A549 (cell line): ENCODE results near the gene NEDD4L. TPM values are rescaled to one million over a fixed set of nuclear protein-coding genes. Genes with fewer than 3 reads are reported as not detected.

Experiments
- ATAC-seq, 2 experiments: fragments of 200-7000 bp in 1 of 2; fragments of >200 bp in 1 of 2; cut with Nextera tagmentation in 1 of 2; cut with Tn5 transposase in 1 of 2; 3 replicates each; pipeline versions ENCODE4 v1.8.0 to v1.9.1; 2018 to 2020; ENCODE audit warnings: mild to moderate bottlenecking in 1 of 2, moderate library complexity in 1 of 2
- CTCF ChIA-PET: fragments of 300-600 bp; sonication (Branson Sonifier 250); formaldehyde crosslinking; extraction: SDS; loops from one replicate; lab custom pipeline; 2021; ENCODE audit warnings: antibody characterized with exemption, inconsistent platforms; lab: Yijun Ruan, JAX
- POLR2A ChIA-PET: fragments of 350-600 bp; formaldehyde crosslinking; extraction: SDS; loops from one replicate; lab custom pipeline; 2021; ENCODE audit warnings: antibody characterized with exemption, inconsistent platforms; lab: Yijun Ruan, JAX
- DNase-seq, 2 experiments: peaks; one replicate each; pipeline versions ENCODE4 v3.0.0 to v3.0.0-alpha.2; 2011 to 2016; ENCODE audit warnings: low read depth in 1 of 2, low spot score in 1 of 2
- FAIRE-seq: peaks from 2 replicates; lab custom pipeline; 2011; peaks lifted over from hg19 to GRCh38; lab: Jason Lieb, UNC
- H3K27ac ChIP-seq, 2 experiments: fragments of >200 bp; sonication (Bioruptor Twin); formaldehyde crosslinking; 3 replicates each; pipeline ENCODE4 v1.5.1; 2016 to 2017
- H3K4me1 ChIP-seq: fragments of >200 bp; sonication (Bioruptor Twin); formaldehyde crosslinking; 3 replicates; pipeline ENCODE4 v1.6.1; 2016
- H3K4me2 ChIP-seq: fragments of >200 bp; sonication (Bioruptor Twin); formaldehyde crosslinking; 3 replicates; pipeline ENCODE4 v1.6.1; 2016
- H3K4me3 ChIP-seq: fragments of >200 bp; sonication (Bioruptor Twin); formaldehyde crosslinking; 3 replicates; pipeline ENCODE4 v1.5.1; 2016
- H3K9me3 ChIP-seq: fragments of >200 bp; sonication (Bioruptor Twin); formaldehyde crosslinking; 3 replicates; pipeline ENCODE4 v1.6.1; 2016
- EHF ChIP-seq: fragments of 250-450 bp; sonication (Bioruptor Pico); IDR thresholded peaks from 2 replicates; pipeline ENCODE4 v1.5.0; 2020; ENCODE audit warnings: mild to moderate bottlenecking
- ELK1 ChIP-seq: fragments of 150-350 bp; IDR thresholded peaks from 2 replicates; pipeline ENCODE4 v1.6.1; 2014; ENCODE audit warnings: low read depth, mild to moderate bottlenecking, low read length
- FOSL2 ChIP-seq, 2 experiments: fragments of 450-650 bp in 1 of 2; fragments of >200 bp in 1 of 2; sonication (Bioruptor Twin) in 1 of 2; formaldehyde crosslinking; IDR thresholded peaks; 2 replicates each; pipeline versions ENCODE4 v1.5.0 to v1.6.1; 2016 to 2020; ENCODE audit warnings: mild to moderate bottlenecking in 1 of 2, moderate library complexity in 1 of 2
- FOXS1 ChIP-seq: fragments of 250-450 bp; sonication (Bioruptor Pico); IDR thresholded peaks from 2 replicates; pipeline ENCODE4 v1.5.0; 2020; ENCODE audit warnings: mild to moderate bottlenecking, moderate library complexity
- HES2 ChIP-seq: fragments of >200 bp; sonication (Bioruptor Twin); formaldehyde crosslinking; IDR thresholded peaks from 2 replicates; pipeline ENCODE4 v1.6.1; 2016
- JUN ChIP-seq, 2 experiments: fragments of >200 bp; sonication (Bioruptor Twin); formaldehyde crosslinking; IDR thresholded peaks; 2 replicates in 1 of 2; 3 replicates in 1 of 2; pipeline ENCODE4 v1.6.1; 2016 to 2017
- MAX ChIP-seq: IDR thresholded peaks from 2 replicates; pipeline ENCODE4 v1.6.1; 2012
- MYC ChIP-seq: IDR thresholded peaks from 2 replicates; pipeline ENCODE4 v1.6.1; 2012; ENCODE audit warnings: mild to moderate bottlenecking, inconsistent platforms, low read length, improper control_type of control experiment, borderline replicate concordance
- NFE2L2 ChIP-seq: fragments of 150-350 bp; conservative IDR thresholded peaks from 2 replicates; pipeline ENCODE4 v1.6.1; 2014; ENCODE audit warnings: low read length
- POLR2A ChIP-seq: IDR thresholded peaks from 2 replicates; pipeline ENCODE4 v1.6.1; 2012; ENCODE audit warnings: mild to moderate bottlenecking, low read length
- REST ChIP-seq: fragments of 200-600 bp; sonication (generic); IDR thresholded peaks from 2 replicates; pipeline ENCODE4 v1.6.1; 2016; ENCODE audit warnings: antibody characterized with exemption, mild to moderate bottlenecking, moderate library complexity
- ZFP36 ChIP-seq: fragments of 450-650 bp; IDR thresholded peaks from 2 replicates; pipeline ENCODE4 v1.6.1; 2014; ENCODE audit warnings: borderline replicate concordance; ENCODE audit not compliant: partially characterized antibody
- WGBS: methylation state at CpG from one replicate; pipeline ENCODE4 v1.1.6; 2017; ENCODE audit errors: missing lambda C conversion rate; 5-methylcytosine and 5-hydroxymethylcytosine counted together
- polyA plus RNA-seq, 4 experiments: library from polyadenylated mRNA; depleted of rRNA in 3 of 4; stranded (reverse); fragments of >200 nt; fragmentation: RNase III in 1 of 4; extraction: RNeasy Plus Mini Kit Qiagen cat#74134 plus additional on column Dnase treatment in 1 of 4; gene quantifications; 2 replicates in 3 of 4; 3 replicates in 1 of 4; pipeline ENCODE4 v1.2.3, GENCODE V29; 2011 to 2017
- TF ChIP-seq, protein P1 (sequence below): fragments of 450-650 bp; IDR thresholded peaks from 2 replicates; pipeline ENCODE4 v1.6.1; 2014; ENCODE audit warnings: antibody characterized with exemption

NEDD4L gene
- polyA plus RNA-seq, 2 of the 4 experiments (the other 2 are of a cell fraction) = 18.0 to 36.5 TPM

GRCh38 chr18:58205443-58206160 lies 161.6 kb downstream of the NEDD4L start:
- H3K4me2 ChIP-seq = no peak overlapping the region
- TF ChIP-seq NFE2L2 (no peak), ZFP36 (no peak), FOXS1 (CRISPR knock-in tag) (no peak), MAX (no peak), ELK1 (no peak), MYC (no peak), FOSL2 (IDR thresholded peaks at IDR 0.05) (no peak), FOSL2 (CRISPR knock-in tag; IDR thresholded peaks at IDR 0.05) (no peak)
- TF ChIP-seq, protein P1, sequence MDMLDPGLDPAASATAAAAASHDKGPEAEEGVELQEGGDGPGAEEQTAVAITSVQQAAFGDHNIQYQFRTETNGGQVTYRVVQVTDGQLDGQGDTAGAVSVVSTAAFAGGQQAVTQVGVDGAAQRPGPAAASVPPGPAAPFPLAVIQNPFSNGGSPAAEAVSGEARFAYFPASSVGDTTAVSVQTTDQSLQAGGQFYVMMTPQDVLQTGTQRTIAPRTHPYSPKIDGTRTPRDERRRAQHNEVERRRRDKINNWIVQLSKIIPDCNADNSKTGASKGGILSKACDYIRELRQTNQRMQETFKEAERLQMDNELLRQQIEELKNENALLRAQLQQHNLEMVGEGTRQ = no peak
- H3K4me3 ChIP-seq = no peak overlapping the region
- DNase-seq = no peak
- no peak for FAIRE-seq
- POLR2A ChIA-PET = no interaction called here
- H3K9me3 ChIP-seq = no peaks in the 10 kb centered on the region
- CTCF ChIA-PET = interaction anchor here (1.2 to 2.0 kb wide), 3 partner anchors 14 to 26 kb away, joined by 3 to 6 read pairs (median 3); no protein-coding TSS in a partner anchor
- H3K27ac ChIP-seq = no peak overlapping the region
- no peak for ATAC-seq
- peaks cover 37% of the 10 kb centered on the region for H3K4me1 ChIP-seq
- 91% methylated on average over 6 of the region's 6 CpGs for WGBS

DNA sequence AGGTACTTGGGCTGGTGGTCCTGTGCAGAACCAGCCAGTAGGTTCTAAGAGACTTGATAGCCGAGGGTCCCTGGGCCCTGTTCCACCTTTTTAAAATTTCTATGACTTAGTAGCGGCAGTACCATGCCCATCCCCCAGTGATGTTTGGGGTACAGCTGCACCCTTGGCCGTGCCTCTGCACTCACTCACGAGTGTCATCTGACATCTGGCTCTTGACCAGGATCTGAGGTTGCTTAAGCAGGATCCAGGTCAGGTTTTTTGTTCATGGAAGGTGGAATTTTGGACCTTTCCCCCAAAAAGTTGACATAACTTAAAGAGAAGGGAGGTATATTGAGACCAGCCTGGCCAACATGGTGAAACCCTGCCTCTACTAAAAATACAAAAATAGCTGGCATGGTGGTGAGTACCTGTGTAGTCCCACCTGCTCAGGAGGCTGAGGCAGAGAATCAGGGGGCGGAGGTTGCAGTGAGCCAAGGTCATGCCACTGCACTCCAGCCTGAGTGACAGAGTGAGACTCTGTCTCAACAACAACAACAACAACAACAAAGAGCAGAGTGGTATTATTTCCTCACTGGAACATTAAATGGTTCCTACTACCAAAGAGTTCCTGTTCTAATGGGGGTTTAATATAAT lies 163.6 kb downstream of the NEDD4L start:
- Histone ChIP-seq H3K4me3 (no peak overlapping the region), H3K27ac (no peak overlapping the region), H3K4me1 (peaks cover 28% of the 10 kb centered on the region), H3K4me2 (peak overlapping the region; percentile 56; the same call in 1 of the 3 replicates), H3K9me3 (no peaks in the 10 kb centered on the region)
- 86% methylated on average over 5 of the region's 5 CpGs for WGBS
- DNase-seq = no peak
- ChIA-PET POLR2A (no interaction called here), CTCF (no interaction called here)
- no peak for FAIRE-seq
- TF ChIP-seq POLR2A (no peak), MYC (no peak), EHF (CRISPR knock-in tag) (no peak)
- ATAC-seq = no peak

DNA sequence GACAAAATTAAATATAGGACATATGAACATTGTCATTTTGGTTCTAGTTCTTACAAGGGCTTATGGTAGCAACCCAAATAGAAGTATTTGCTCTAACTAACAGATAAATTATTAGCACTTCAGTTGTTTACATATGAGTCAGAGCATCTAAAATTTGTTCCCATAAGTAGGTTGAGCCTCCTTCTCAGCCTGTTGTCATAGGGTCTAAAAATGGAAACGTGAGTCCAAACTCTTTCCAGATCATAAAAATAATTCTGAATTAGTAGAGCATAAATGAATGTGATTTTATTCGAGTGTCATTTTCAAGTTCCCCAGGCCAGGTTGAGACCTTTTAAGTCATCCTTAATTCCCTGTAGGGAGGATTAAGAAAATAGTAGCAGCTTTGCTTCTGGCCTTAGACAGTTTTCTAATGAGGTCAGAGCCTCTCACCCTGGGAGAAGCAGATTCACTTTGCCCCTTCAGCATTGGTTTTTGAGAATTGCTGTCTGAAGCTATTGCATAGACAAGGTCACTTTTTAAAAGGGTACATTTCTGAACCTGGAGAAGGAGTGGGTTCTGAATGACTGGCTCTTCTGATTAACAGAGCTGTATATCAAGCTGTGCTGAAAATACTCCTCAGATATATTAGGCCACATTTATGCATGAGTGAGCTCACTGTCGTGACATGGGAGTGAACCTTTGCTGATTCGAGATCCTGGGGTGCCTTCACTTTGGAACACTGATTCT lies 164.3 kb downstream of the NEDD4L start:
- Histone ChIP-seq H3K9me3 (no peaks in the 10 kb centered on the region), H3K4me2 (peak overlapping the region; percentile 56), H3K4me3 (no peak overlapping the region), H3K4me1 (peaks cover 28% of the 10 kb centered on the region), H3K27ac (peak overlapping the region; percentile 49; a peak in 4 of 6 replicates)
- no peak for FAIRE-seq
- TF ChIP-seq JUN (IDR thresholded peaks at IDR 0.05) (no peak), HES2 (no peak), FOSL2 (IDR thresholded peaks at IDR 0.05) (no peak), FOSL2 (CRISPR knock-in tag; IDR thresholded peaks at IDR 0.05) (peak; percentile 29; the same call in 1 of the 2 replicates), REST (no peak)
- ChIA-PET CTCF (no interaction called here), POLR2A (no interaction called here)
- DNase-seq = no peak
- WGBS = 17% methylated on average over 4 of the region's 4 CpGs
- ATAC-seq = peak in 1 of 2 experiments; percentile 20; a peak in 2 of 6 replicates
